ENCODE data around the gene C1orf74.

DNA sequence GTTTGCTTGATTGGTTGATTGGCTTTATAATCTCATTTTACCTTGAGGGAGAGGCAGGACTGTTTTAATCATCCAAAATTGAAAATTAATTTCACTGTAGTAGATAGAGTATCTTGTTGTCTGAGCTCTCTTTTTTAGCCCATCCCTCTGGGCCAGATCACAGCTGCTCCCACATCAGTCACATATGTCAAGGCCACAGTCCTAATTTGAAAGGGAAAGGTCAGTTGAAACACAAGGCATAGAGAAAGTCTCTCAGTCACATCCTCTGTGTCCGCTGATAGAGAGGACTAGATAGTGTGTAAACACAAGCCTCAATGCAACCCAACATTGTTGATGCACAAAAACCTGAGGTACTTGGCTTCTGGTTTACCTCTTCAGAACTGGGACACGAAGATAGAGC is 6.8 kb downstream of the C1orf74 start:
- TF ChIP-seq, protein P1, sequence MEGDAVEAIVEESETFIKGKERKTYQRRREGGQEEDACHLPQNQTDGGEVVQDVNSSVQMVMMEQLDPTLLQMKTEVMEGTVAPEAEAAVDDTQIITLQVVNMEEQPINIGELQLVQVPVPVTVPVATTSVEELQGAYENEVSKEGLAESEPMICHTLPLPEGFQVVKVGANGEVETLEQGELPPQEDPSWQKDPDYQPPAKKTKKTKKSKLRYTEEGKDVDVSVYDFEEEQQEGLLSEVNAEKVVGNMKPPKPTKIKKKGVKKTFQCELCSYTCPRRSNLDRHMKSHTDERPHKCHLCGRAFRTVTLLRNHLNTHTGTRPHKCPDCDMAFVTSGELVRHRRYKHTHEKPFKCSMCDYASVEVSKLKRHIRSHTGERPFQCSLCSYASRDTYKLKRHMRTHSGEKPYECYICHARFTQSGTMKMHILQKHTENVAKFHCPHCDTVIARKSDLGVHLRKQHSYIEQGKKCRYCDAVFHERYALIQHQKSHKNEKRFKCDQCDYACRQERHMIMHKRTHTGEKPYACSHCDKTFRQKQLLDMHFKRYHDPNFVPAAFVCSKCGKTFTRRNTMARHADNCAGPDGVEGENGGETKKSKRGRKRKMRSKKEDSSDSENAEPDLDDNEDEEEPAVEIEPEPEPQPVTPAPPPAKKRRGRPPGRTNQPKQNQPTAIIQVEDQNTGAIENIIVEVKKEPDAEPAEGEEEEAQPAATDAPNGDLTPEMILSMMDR (IDR thresholded peaks at IDR 0.05): no peak
- TF ChIP-seq POLR2A (IDR thresholded peaks at IDR 0.05) (no peak), POLR2AphosphoS5 (IDR thresholded peaks at IDR 0.05) (no peak)

All from prostate gland (tissue), 2 donors.